ENCODE results near the gene WDPCP. TPM values are rescaled to one million over a fixed set of nuclear protein-coding genes. Genes with fewer than 3 reads are reported as not detected.

Gene WDPCP
- total and polyA plus RNA-seq, 2 of the 13 experiments (the other 11 are each of a cell fraction or from before 2014, with no cell fraction given): 2.9 to 5.2 TPM

DNA sequence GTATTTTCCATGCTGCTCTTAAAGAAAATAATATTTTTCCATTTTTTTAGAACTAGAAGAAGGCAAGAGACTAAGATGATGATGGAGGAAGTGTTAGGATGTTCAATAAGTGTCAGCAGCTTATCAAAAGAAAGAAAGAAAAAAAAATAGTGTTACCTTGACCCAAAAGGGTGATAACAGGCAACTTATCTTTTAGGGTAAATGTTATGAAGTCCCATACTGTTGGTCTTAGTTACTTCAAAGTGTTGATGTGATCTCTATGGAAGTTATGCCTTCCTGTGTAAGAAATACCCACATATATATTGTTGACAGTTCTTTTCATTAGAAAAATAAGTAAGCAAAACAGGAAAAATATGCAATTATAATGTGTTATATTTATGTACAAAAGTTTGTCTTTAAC is 394.1 kb downstream of the WDPCP start (continued):
- TF ChIP-seq, protein P1, sequence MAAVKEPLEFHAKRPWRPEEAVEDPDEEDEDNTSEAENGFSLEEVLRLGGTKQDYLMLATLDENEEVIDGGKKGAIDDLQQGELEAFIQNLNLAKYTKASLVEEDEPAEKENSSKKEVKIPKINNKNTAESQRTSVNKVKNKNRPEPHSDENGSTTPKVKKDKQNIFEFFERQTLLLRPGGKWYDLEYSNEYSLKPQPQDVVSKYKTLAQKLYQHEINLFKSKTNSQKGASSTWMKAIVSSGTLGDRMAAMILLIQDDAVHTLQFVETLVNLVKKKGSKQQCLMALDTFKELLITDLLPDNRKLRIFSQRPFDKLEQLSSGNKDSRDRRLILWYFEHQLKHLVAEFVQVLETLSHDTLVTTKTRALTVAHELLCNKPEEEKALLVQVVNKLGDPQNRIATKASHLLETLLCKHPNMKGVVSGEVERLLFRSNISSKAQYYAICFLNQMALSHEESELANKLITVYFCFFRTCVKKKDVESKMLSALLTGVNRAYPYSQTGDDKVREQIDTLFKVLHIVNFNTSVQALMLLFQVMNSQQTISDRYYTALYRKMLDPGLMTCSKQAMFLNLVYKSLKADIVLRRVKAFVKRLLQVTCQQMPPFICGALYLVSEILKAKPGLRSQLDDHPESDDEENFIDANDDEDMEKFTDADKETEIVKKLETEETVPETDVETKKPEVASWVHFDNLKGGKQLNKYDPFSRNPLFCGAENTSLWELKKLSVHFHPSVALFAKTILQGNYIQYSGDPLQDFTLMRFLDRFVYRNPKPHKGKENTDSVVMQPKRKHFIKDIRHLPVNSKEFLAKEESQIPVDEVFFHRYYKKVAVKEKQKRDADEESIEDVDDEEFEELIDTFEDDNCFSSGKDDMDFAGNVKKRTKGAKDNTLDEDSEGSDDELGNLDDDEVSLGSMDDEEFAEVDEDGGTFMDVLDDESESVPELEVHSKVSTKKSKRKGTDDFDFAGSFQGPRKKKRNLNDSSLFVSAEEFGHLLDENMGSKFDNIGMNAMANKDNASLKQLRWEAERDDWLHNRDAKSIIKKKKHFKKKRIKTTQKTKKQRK (IDR thresholded peaks at IDR 0.05; ENCODE audit: low read length): no peak
- TF ChIP-seq, protein P2, sequence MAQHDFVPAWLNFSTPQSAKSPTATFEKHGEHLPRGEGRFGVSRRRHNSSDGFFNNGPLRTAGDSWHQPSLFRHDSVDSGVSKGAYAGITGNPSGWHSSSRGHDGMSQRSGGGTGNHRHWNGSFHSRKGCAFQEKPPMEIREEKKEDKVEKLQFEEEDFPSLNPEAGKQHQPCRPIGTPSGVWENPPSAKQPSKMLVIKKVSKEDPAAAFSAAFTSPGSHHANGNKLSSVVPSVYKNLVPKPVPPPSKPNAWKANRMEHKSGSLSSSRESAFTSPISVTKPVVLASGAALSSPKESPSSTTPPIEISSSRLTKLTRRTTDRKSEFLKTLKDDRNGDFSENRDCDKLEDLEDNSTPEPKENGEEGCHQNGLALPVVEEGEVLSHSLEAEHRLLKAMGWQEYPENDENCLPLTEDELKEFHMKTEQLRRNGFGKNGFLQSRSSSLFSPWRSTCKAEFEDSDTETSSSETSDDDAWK (CRISPR knock-in tag; IDR thresholded peaks at IDR 0.05): no peak
- TF ChIP-seq ZNF329 (CRISPR knock-in tag; IDR thresholded peaks at IDR 0.05; ENCODE audit: low read depth) (no peak), NFKBIZ (CRISPR knock-in tag; IDR thresholded peaks at IDR 0.05) (no peak), MIER2 (CRISPR knock-in tag; IDR thresholded peaks at IDR 0.05) (0 out of 2 replicates have a peak, but pooled peaks have one; percentile 38), CEBPB (IDR thresholded peaks at IDR 0.05; ENCODE audit: borderline replicate concordance, low read depth, low read length) (no peak), ZNF589 (CRISPR knock-in tag; conservative IDR thresholded peaks at IDR 0.05) (no peak), ZNF432 (CRISPR knock-in tag; IDR thresholded peaks at IDR 0.05; ENCODE audit: borderline replicate concordance) (no peak), SIN3A (IDR thresholded peaks at IDR 0.05; ENCODE audit: borderline replicate concordance, low read depth, low read length) (no peak), ZNF260 (CRISPR knock-in tag; IDR thresholded peaks at IDR 0.05; ENCODE audit: borderline replicate concordance, low read depth) (no peak), ZNF354B (CRISPR knock-in tag; IDR thresholded peaks at IDR 0.05) (no peak), RXRA (CRISPR knock-in tag; IDR thresholded peaks at IDR 0.05) (no peak), ZNF431 (CRISPR knock-in tag; IDR thresholded peaks at IDR 0.05; ENCODE audit: borderline replicate concordance, low read depth) (no peak), KMT2B (CRISPR knock-in tag; IDR thresholded peaks at IDR 0.05) (no peak)
- TF ChIP-seq, protein P3, sequence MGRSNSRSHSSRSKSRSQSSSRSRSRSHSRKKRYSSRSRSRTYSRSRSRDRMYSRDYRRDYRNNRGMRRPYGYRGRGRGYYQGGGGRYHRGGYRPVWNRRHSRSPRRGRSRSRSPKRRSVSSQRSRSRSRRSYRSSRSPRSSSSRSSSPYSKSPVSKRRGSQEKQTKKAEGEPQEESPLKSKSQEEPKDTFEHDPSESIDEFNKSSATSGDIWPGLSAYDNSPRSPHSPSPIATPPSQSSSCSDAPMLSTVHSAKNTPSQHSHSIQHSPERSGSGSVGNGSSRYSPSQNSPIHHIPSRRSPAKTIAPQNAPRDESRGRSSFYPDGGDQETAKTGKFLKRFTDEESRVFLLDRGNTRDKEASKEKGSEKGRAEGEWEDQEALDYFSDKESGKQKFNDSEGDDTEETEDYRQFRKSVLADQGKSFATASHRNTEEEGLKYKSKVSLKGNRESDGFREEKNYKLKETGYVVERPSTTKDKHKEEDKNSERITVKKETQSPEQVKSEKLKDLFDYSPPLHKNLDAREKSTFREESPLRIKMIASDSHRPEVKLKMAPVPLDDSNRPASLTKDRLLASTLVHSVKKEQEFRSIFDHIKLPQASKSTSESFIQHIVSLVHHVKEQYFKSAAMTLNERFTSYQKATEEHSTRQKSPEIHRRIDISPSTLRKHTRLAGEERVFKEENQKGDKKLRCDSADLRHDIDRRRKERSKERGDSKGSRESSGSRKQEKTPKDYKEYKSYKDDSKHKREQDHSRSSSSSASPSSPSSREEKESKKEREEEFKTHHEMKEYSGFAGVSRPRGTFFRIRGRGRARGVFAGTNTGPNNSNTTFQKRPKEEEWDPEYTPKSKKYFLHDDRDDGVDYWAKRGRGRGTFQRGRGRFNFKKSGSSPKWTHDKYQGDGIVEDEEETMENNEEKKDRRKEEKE (IDR thresholded peaks at IDR 0.05): no peak
- TF ChIP-seq, protein P4, sequence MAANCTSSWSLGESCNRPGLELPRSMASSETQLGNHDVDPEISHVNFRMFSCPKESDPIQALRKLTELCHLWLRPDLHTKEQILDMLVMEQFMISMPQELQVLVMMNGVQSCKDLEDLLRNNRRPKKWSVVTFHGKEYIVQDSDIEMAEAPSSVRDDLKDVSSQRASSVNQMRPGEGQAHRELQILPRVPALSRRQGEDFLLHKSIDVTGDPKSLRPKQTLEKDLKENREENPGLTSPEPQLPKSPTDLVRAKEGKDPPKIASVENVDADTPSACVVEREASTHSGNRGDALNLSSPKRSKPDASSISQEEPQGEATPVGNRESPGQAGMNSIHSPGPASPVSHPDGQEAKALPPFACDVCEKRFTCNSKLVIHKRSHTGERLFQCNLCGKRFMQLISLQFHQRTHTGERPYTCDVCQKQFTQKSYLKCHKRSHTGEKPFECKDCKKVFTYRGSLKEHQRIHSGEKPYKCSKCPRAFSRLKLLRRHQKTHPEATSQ (CRISPR knock-in tag; IDR thresholded peaks at IDR 0.05; ENCODE audit: borderline replicate concordance): no peak
- TF ChIP-seq, protein P5, sequence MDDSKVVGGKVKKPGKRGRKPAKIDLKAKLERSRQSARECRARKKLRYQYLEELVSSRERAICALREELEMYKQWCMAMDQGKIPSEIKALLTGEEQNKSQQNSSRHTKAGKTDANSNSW (CRISPR knock-in tag; IDR thresholded peaks at IDR 0.05; ENCODE audit: borderline replicate concordance): no peak

All from HepG2 (cell line).